Neural crest cell (in vitro differentiated cells): ENCODE data around the gene SUFU. TPM values are rescaled to one million over a fixed set of nuclear protein-coding genes. Genes with fewer than 3 reads are reported as not detected.

Source experiments
- DNase-seq: peaks from one replicate; pipeline ENCODE4 v3.0.0; 2021; ENCODE audit warnings: low read depth, mixed read lengths, low spot score
- H3K27ac Mint-ChIP-seq: one replicate; pipeline ENCODE4 v1.8.0; 2021; ENCODE audit warnings: mild to moderate bottlenecking, mixed read lengths; ENCODE audit not compliant: unreplicated experiment
- H3K27me3 Mint-ChIP-seq: 2 replicates; pipeline ENCODE4 v1.8.0; 2021; ENCODE audit warnings: low read depth, mild to moderate bottlenecking, mixed read lengths
- H3K36me3 Mint-ChIP-seq: 2 replicates; pipeline ENCODE4 v1.8.0; 2021; ENCODE audit warnings: low read depth, mild to moderate bottlenecking, mixed read lengths
- H3K4me1 Mint-ChIP-seq: 2 replicates; pipeline ENCODE4 v1.8.0; 2021; ENCODE audit warnings: mixed read lengths
- H3K4me3 Mint-ChIP-seq: one replicate; pipeline ENCODE4 v1.8.0; 2021; ENCODE audit warnings: mild to moderate bottlenecking, mixed read lengths
- H3K9me3 Mint-ChIP-seq: 2 replicates; pipeline ENCODE4 v1.8.0; 2021; ENCODE audit warnings: mixed read lengths
- CTCF ChIP-seq: fragments of 200-600 bp; sonication (generic); conservative IDR thresholded peaks from 2 replicates; pipeline ENCODE4 v1.5.0; 2021; ENCODE audit warnings: antibody characterized with exemption, mild to moderate bottlenecking
- total RNA-seq: library from RNA; stranded (reverse); gene quantifications from 2 replicates; pipeline ENCODE4 v1.2.1, GENCODE V29; 2021

The SUFU gene
- total RNA-seq, 1 donor from 2014 or later: 27.1 TPM

- peak; percentile 62 for DNase-seq
- no peaks in the 10 kb centered on the region for H3K9me3 Mint-ChIP-seq
- H3K27me3 Mint-ChIP-seq: no peaks in the 10 kb centered on the region
- TF ChIP-seq CTCF: no peak
- H3K36me3 Mint-ChIP-seq: no peaks in the 10 kb centered on the region
- H3K4me1 Mint-ChIP-seq: peaks cover 22% of the 10 kb centered on the region
- H3K4me3 Mint-ChIP-seq: no peak overlapping the region
- H3K27ac Mint-ChIP-seq: peak overlapping the region; percentile 58
Observed at GRCh38 chr10:102504179-102504975, 605 bp downstream of the SUFU start.

- TF ChIP-seq CTCF: no peak
- Mint-ChIP-seq H3K27ac (no peak overlapping the region), H3K4me1 (peaks cover 21% of the 10 kb centered on the region), H3K36me3 (no peaks in the 10 kb centered on the region), H3K9me3 (no peaks in the 10 kb centered on the region), H3K4me3 (no peak overlapping the region), H3K27me3 (no peaks in the 10 kb centered on the region)
- no peak for DNase-seq
Observed at GRCh38 chr10:102504976-102505300, 1.2 kb downstream of the SUFU start.

GRCh38 chr10:102505462-102506115 is 1.8 kb downstream of the SUFU start:
- Mint-ChIP-seq H3K27me3 (no peaks in the 10 kb centered on the region), H3K27ac (no peak overlapping the region), H3K4me3 (peak overlapping the region; percentile 54), H3K36me3 (no peaks in the 10 kb centered on the region), H3K4me1 (peaks cover 21% of the 10 kb centered on the region), H3K9me3 (no peaks in the 10 kb centered on the region)
- no peak for DNase-seq
- TF ChIP-seq CTCF: no peak

DNA sequence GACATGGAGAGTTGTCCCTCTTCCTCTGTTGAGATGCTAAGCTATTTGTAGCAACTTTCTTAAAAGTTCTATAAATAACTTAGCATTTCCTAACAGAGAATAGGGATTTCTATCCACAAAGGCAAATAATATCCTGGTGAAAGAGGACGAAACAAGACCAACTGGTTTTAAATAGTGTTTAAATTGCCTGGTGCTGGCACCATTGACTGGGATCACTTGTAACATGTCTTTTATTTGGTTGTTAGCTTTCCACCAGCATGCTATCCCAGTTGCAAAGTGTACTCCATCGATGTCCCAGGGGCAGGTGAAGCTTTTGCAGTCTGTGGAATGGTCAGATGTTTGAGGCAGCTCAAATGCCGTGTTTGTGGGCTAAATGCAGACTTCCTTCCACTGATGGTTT is 3.7 kb downstream of the SUFU start:
- DNase-seq: no peak
- peak overlapping the region; percentile 54 for H3K4me3 Mint-ChIP-seq
- H3K4me1 Mint-ChIP-seq: peaks cover 21% of the 10 kb centered on the region
- TF ChIP-seq CTCF: no peak
- H3K27me3 Mint-ChIP-seq: no peaks in the 10 kb centered on the region
- H3K27ac Mint-ChIP-seq: no peak overlapping the region
- no peaks in the 10 kb centered on the region for H3K36me3 Mint-ChIP-seq
- H3K9me3 Mint-ChIP-seq: no peaks in the 10 kb centered on the region

DNA sequence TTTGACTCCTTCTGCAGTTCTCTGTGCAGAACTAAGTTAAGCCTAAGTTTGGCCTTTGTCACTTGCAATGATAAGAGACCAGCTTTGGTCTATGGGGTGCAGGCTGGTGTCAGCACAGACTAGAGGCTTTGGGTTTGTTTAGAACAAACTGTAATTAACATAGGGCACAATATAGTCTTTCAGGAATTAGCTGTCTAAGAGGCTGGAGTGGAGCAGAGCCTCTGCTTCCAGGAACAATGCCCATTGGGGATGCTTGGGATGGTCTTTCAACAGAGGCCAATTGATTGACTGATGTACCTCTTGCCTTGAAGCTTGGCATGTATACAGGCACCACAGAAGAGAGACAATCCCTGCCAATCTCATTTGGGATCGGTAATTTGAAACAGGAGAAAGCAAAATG is 4.7 kb downstream of the SUFU start:
- no peaks in the 10 kb centered on the region for H3K36me3 Mint-ChIP-seq
- H3K4me3 Mint-ChIP-seq: peak overlapping the region; percentile 77
- no peak for DNase-seq
- no peaks in the 10 kb centered on the region for H3K9me3 Mint-ChIP-seq
- H3K27me3 Mint-ChIP-seq: no peaks in the 10 kb centered on the region
- no peak for TF ChIP-seq CTCF
- H3K4me1 Mint-ChIP-seq: peaks cover 21% of the 10 kb centered on the region
- peak overlapping the region; percentile 90 for H3K27ac Mint-ChIP-seq
